ENCODE data around the gene XRCC2.

DNA sequence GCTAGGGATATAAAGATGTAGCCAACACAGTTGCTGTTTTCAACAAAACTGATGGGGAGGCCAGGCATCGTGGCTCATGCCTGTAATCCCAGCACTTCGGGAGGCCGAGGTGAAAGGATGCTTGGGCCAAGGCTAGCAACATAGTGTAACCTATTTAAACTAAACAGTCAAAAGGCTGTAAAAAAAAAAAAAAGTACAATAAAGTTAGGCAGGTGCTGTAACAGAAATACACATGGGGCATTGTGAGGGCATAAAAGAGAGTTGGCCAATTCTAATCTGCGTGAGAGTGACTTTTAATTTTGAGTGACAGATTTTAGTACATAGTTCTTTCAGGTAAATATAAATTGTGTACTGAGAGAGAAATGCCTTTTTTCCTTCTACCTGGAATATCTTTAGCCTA is 6.2 kb downstream of the XRCC2 start:
- TF ChIP-seq, protein P1, sequence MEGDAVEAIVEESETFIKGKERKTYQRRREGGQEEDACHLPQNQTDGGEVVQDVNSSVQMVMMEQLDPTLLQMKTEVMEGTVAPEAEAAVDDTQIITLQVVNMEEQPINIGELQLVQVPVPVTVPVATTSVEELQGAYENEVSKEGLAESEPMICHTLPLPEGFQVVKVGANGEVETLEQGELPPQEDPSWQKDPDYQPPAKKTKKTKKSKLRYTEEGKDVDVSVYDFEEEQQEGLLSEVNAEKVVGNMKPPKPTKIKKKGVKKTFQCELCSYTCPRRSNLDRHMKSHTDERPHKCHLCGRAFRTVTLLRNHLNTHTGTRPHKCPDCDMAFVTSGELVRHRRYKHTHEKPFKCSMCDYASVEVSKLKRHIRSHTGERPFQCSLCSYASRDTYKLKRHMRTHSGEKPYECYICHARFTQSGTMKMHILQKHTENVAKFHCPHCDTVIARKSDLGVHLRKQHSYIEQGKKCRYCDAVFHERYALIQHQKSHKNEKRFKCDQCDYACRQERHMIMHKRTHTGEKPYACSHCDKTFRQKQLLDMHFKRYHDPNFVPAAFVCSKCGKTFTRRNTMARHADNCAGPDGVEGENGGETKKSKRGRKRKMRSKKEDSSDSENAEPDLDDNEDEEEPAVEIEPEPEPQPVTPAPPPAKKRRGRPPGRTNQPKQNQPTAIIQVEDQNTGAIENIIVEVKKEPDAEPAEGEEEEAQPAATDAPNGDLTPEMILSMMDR (conservative IDR thresholded peaks at IDR 0.05; ENCODE audit: low read length) = no peak
- no peak for TF ChIP-seq EZH2phosphoT487 (IDR thresholded peaks at IDR 0.05; ENCODE audit: borderline replicate concordance, low read depth, low read length)

All from OCI-LY7 (cell line).